Stimulated activated CD8-positive, alpha-beta memory T cell treated with anti-CD3 and anti-CD28 coated beads, Interleukin-12 subunit alpha, Interleukin-12 subunit beta, amount 100 ng/mL, for 4 hours (primary cell): Measurements from ENCODE around the gene AIM2.
"Not testable (repeated sequence)": the region's sequence is repeated elsewhere in the genome, so short reads cannot be mapped to it uniquely, and the experiment has no call there.

ENCODE experiments used
- DNase-seq: peaks from one replicate; pipeline ENCODE4 v3.0.0-alpha.2; 2020; ENCODE audit warnings: low read depth

Gene AIM2

DNA sequence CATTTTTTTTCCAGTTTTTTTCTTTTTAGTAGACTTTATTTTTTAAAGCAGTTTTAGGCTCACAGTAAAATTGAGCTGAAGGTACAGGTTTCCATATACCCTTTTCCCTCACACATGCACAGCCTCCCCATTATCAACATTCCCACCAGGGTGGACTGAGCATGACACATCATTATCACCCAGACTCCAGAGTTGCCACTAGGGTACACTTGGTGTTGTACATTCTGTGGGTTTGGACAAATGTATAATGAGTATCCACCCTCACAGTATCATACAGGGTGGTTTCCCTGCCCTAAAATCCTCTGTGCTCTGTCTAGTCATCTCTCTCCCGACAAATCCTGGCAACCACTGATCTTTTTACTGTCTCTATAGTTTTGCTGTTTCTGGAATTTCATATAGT, 3.0 kb upstream of the AIM2 start:
- no peak for DNase-seq

DNA sequence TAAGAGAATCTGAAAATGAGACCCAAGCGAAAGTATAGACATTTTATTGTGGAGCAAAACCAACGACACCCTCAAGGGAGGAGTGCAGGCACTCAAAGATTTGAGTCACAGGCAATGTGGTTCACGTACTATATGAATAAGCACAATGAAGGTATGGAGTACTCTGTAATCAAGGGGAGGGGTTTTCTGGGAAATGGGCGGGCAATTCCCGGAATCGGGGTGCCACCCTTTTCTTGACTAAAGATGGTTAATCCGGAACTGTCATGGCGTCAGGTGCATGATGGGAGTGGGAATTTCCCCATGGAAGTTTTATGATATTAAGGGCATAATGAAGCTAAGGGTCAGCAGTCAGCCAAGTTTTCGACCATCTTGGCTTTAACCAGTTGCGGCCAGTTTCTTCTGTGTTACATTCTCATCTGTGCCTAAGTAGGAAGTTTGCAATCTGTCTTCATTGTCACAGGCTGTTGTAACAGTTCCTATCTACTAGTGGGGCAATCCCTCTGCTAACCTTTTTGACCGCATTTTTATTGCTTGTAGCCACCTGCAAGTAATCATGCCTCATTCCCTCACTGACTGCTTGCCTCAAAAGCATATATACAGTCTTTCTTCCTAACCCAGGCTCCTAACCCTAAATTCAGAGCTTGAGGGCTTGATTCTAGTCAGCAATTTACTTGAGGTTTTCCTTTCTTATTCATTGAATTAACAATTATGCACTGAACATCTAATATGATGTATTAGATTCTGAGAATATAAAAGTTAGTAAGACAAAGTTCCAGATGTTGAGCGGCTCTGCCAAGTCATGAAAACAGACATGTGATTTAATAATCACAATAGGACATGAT, 775 bp upstream of the AIM2 start:
- DNase-seq = peak; percentile 65

DNA sequence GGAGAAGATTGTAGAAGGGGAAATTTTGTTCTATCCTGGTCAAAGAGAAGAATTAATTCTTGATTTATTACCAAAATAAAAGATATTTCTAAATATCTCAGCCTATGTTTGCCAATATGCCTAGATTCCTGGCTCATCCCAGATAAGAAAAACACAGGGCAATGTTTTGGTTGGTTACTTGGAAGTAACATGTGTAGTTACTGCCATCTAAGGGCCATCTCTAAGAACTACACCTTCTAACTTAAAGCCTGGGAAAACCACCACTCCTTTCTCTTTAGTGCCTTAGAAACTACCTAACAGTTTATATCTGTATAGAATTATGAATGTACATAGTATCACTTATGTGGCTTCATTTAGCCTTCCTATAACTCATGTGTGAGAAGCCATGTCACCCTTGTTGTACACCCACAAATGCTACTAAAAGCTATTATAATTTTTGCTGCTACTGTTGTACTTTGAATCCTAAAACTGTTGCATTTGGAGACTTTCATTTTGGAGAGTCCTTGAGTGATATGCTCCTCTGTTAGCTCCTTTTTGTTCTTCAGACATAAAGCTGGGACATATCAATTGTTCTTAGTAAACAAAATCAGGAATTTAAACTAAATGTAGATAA, 4.5 kb downstream of the AIM2 start:
- DNase-seq = no peak

DNA sequence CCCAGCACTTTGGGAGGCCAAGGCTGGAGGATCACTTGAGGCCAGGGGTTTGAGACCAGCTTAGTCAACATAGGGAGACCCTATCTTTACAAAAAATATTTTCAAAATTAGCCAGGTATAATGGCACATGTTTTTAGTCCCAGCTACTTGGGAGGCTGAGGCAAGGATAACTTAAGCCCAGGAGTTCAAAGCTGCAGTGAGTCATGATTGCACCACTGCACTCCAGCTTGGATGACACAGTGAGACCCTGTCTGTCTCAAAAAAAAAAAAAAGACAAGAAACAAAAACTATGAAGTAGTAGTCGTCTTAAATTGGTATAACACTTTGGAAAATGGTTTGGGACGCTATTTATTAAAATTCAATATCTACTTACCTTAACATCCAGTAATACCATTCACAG, 7.7 kb downstream of the AIM2 start:
- no peak for DNase-seq

DNA sequence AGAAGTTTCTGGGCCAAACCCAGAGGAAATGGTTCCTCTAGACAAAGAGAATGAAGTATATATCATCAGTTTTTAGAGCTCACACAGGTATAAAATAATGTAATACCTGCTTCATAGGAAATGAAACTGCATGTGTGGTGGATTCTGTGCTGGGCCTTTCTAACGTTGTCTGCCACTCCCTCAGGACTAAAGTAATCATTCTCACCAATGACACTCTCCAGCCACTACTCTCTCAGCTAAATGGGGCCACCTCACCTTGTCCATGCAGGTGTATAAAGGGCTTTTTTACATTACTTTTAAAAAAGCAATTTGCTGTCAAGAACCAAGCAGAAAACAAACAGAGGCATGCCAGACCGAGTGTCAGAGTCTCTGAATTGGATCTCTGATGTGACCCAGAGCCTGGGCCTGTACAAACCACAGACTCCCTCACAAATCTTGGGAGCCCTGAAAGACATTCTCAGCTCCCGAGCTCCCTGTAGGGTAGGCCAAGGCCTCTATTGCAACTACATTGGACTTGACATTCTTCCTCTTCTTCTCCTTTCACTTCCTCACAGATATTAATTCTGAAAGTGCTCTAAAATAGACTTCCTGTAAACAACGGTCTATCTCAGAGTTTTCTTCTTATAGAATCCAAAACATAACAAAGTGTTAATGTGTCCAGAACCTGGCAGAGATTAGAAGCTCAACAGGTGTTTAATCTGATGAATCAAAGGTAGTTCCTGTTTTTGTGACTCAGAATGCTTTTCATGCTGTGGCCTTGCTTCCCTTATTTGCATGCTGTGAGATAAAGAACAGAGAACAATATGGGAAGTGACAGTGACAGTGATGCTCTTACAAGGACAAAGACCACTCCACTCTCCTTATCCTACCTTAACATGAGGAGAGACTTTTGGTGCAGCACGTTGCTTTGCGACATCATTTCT, 8.6 kb downstream of the AIM2 start:
- no peak for DNase-seq

DNA sequence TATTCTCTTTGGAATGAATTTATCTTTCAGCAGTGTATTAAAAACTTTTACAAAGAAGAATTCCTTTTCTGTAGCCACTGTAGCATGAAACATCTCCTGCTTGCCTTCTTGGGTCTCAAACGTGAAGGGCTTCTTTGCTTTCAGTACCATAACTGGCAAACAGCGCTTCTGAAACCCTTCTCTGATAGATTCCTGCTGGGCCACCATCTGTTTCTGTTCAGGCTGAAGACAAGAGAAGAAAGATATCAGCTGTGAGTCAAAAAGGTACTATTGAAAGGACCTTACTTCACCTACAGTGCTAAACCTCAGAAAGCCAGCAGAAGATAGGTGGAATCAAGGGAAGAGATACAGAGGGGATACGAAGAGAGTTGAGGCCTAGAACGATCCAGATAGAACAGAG, 10.5 kb downstream of the AIM2 start:
- no peak for DNase-seq

DNA sequence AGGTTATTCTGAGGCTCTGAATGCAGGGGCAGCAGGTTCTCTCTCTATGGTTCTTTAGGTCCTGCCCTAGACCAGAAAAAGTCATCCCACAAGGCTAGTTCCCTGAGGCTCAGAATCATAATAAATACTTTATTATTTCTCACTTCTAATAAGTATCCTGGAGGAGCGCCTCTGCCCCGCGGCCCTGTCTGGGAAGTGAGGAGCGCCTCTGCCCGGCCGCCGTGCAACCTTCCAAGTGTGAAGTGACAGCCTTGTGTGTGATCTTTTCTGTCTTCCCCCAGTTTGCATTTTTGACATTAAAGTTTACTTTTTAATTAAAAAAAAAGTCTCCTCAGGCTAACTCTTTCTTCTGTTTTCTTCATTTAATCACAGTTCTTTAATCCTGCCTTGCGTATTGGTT, 11.5 kb downstream of the AIM2 start:
- no peak for DNase-seq

DNA sequence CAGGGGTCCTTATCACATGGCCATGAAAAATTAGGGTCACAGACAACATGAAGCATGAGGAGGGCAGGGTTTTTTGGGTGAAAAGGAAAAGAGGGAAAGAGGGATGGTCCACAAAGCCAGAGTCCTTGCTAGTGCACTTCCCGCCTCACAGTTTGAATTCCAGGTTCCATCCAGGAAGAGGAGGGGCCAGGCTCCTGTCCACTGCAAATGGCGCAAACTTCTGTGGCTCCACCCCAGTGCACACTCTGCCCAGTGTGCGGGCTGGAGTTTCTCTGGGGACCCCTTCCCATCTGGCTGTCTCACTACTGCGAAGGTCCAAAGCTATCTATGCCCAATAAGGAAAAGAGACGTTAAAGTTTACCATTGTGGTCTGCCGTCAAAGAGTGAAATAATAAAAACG, 17.8 kb downstream of the AIM2 start:
- no peak for DNase-seq

DNA sequence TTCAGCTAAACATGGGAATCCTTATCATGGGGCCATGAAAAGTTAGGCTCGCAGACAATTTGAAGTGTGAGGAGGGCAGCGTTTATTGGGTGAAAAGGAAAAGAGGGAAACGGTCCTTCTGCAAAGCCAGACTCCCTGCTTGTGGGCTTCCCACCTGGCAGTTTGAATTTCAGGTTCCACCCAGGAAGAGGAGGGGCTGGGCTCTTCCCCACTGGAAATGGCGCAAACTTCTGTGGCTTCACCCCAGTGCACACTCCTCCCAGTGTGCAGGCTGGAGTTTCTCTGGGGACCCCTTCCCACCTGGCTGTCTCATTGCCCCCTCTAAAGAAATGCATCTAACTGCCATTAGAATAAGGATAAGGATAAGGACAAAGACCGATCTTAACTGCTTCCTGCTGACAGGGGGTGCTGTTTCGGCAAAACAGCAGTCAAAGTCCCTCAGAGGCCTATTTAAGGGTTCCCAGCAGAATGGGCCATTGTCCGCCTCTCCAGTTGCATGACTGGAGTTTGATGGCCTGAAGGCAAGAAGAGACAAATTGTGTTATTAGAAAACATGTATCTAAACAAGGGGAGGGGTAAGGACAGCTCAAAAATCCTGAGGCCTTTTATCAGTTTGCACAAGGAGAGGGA, 20.4 kb downstream of the AIM2 start:
- no peak for DNase-seq

DNA sequence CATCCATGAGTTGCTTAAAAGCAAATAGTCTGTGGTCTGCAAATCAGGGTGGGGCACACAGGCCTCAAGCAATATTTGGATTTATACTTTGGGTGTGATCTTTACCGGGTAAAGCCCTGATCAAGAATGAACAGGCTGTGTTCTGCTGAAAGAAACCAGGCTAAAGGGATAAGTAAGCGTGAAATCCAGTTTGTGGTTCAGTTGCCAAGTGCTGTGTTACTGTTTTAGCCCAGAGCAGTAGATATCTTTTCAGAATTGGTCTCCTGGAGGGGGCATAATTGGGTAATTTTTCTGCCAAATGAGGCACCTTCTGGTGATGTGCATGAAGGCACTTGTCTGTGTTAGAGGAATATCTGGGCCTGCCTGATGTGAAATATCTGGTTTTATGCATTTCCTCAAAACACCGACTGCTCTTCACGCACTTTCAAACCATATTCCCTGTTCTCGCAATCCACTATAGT, 21.4 kb downstream of the AIM2 start:
- no peak for DNase-seq

DNA sequence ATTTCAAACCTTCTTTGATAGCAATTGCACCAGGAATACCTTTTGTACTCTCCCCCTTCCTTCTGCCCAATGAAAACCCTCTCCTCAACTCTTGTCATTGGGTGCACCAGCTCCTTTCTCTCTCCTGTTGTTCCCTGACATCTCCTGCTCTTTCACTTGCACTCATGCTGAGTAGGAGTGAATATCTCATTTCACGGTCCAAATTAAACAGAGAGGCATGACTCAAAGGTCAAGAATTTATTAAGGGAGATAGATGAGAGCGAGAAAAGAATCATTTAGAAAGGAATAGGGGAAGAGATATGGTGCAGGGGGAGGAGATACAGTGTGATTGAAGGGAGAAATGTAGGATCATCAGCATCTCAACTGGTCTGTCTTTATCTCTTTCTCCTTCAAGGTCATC, 22.1 kb downstream of the AIM2 start:
- DNase-seq = no peak

DNA sequence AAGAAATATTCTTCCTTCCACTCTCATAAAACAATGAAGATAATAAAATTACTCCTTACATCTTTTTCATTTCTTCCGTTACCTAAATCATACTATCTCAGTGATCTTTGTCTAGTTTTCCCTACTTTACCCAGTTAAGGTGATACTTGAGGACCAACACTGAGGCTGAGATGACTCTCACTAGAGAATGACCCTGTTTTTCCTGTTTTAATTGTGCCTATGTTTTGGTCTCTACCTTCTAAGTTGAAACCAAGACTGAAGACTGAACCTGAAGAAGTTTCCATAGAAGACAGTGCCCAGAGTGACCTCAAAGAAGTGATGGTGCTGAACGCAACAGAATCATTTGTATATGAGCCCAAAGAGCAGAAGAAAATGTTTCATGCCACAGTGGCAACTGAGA, 25.1 kb downstream of the AIM2 start:
- DNase-seq = no peak

DNA sequence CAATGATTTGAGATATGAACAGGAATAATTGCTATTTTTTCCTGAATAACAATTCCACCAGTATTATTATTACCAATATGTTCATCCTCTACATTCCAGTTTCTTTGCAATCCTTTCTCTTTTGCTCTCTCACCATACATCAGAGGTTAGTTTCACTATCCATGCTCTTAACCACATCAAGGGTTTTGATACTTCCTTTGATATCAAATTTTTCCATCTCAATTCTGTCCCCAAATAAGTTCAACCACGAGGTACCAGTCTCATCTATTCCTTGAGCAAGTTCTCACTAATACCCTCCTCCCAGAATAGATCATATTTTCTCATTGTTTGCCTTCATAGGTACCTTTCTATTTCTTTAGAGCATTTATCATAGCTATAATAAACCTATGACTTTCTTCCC, 30.1 kb downstream of the AIM2 start:
- not testable (repeated sequence) for DNase-seq

DNA sequence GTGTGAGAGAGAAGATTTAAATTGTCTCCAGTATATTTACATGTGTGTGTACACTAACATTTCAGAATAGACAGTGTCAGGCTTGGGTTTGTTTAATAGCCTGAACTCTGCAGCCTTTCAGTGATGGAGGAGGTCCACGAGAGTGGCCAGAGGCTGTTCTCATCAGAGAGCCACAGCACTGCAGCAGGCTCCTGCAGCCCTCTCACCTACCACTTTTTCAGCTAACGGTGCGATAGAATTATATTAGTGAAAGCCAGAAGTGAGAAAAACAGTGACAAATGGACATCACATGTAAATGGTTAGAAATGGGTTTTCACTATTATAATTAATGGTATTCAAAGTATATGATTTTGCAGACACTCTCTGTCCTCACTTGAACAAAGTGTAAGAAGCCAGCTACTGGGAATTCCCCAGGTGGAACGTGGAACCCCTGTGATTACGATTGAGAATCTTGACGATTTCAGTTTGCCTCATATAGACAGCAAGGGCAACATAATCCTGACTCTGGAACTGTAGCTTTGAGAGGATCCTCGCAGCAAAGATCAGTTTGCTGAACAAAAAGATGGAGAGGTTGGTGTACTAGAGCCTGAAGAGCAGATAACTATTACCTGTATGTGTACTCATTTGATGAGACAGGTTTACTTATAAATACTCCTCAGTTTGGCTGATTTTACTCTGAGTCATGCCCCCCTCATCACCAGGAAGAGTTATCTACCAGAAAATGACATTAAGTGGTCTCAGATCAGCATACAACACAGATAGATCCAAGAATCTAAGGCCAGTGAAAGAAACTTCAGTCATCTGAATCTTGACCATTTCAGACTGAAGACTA, 35.5 kb downstream of the AIM2 start:
- DNase-seq = no peak

DNA sequence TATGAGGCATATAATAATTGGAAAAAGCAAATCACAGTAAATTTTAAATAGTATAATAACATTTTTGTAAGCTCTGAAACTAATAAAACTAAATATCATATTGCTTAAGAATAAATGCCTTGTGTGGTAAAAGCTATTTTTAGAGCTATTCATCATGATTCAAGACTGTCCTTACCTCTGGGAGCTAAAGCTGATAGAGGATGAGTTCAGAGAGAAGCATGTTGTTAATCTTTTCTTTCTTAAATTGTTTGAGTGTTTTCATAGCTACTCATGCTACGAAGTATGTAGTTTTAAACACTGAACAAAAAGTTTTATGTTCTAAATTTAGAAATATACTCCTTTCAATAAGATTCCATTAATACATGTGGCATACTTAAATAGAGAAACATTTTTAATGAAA, 36.4 kb downstream of the AIM2 start:
- no peak for DNase-seq

DNA sequence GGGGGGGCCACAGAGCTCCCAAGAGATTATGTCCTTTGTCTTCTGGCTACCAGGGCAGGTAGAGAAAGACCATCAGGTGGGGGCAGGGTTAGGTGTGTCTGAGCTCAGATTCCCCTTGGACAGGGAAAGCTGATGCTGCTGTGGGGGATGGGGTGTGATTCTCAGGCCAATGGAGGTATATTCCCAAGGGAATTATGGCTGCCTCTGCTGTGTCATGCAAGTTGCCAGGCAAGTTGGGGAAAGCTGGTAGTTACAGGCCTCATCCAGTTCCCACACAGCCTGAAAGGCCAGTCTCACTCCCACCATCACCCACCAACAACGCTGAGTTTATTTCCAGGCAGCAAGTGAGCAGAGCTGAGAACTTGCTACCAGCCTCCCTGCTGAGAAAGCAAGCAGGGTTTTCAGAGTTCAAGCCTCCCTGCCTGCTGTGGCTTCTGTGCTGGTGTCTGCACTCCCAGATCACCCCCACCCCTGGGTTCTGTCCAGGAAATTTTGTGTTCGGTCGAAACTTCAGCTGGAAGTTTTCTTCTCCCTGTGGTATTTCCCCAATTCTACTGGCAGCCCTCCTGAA, 45.6 kb downstream of the AIM2 start:
- no peak for DNase-seq

DNA sequence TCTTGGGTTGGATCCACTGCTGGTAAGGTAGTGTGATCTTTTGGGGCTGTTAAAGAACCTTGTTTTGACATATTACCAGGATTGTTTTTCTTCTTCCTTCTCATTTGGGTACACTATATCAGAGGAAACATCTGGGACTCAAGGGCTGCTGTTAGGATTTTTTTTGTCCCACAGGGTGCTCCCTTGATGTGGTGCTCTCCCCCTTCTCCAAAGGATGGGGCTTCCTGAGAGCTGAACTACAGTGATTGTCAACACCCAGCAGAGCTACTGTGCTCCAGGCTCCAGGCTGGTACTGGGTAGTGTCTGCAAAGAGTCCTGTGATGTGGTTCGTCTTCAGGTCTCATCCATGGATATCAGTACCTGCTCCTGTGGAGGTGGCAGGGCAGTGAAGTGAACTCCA, 46.3 kb downstream of the AIM2 start:
- no peak for DNase-seq

DNA sequence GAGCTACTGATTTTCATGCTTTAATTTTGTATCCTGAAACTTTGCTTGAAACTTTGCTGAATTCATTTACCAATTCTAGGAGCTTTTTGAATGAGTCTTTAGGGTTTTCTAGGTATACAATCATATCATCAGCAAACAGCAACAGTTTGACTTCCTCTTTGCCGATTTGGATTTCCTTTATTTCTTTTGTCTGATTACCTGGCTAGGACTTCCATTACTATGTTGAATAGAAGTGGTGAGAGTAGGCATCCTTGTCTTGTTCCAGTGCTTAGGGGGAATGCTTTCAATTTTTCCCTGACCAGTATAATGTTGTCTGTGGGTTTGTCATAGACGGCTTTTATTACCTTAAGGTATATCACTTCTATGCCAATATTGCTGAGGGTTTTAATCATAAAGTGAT, 49.7 kb downstream of the AIM2 start:
- DNase-seq = not testable (repeated sequence)

DNA sequence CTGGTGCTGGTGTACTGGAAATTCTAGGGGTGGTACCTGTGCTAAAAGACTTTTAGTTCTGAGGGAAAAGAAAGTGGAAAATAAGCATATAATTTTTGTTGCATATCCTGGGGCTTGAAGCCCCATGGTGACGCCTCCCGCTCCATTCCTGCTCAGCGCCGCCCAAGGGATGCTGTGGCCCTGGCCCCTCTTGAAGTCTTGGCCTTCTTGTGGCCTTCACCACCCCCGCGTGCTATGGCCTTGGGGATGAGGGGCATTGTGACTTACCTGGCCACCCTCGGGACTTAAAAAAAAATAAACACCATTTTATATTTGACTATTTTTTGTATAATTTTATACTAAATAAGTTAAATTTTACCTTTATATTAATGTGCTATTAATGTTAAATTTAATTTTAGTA, 51.5 kb downstream of the AIM2 start:
- no peak for DNase-seq

DNA sequence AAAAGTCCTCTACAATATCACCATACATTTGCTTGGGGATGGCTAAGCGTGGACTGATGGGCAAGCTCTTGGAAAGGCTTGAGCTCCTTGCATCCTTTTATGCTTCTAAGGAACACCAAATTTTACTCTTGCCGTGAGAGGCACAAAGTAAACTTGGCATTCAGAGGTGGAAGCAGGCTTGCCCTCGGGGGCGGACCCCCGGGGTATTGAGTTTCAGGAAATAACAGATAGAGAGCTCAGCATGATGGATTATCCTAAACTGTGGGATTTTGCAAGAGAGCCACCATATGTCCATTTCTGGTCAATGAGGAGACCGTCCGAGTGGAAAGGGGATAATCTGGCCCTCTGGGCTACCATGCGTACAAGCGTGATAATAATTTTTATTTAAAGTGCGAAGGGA, 52.8 kb downstream of the AIM2 start:
- no peak for DNase-seq

DNA sequence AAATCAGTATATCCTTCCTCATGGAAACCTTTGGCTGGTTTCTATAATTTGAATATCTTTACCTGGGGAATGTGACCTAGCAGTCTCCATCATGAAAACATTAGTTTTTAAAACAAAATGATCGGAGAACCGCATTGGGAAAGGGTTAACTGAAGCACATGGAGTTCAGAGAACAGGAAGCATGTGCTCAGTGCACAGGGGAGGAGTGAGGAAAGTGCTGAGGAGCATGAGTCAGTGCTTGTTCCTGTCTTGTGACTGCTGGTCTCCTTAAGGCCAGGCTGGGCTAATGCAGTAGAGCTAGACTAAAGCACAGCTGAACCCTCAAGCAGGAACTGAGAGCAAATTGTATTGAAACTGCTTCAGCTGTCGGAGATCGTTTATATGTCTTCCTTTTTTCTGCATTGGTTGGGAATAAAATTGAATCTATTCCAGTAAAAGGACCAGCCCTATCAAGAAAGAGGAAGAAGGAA, 61.1 kb downstream of the AIM2 start:
- DNase-seq = peak; percentile 49
